GM12878 (cell line): Measurements from ENCODE around the gene FAM167B. TPM values are rescaled to one million over a fixed set of nuclear protein-coding genes. Genes with fewer than 3 reads are reported as not detected.

Experiments
- ATAC-seq: fragments of 200-7000 bp; cut with Tn5 transposase; 3 replicates; pipeline ENCODE4 v1.9.1; 2020; ENCODE audit warnings: mild to moderate bottlenecking, moderate library complexity
- BruUV-seq: library from RNA; stranded (reverse); fragments of 400-500 nt; replicated peaks from 2 replicates; lab custom pipeline; 2021; lab: Mats Ljungman, UMichigan
- CTCF ChIA-PET: fragments of 300-600 bp; sonication (Branson Sonifier 250); formaldehyde crosslinking; extraction: SDS; loops from one replicate; lab custom pipeline; 2021; ENCODE audit warnings: inconsistent platforms; lab: Yijun Ruan, JAX
- POLR2A ChIA-PET: fragments of 350-600 bp; formaldehyde crosslinking; extraction: SDS; loops from one replicate; lab custom pipeline; 2021; ENCODE audit warnings: inconsistent platforms; lab: Charles Lee
- RAD21 ChIA-PET: fragments of 300-600 bp; sonication (Branson Sonifier 250); formaldehyde crosslinking; loops from one replicate; lab custom pipeline; 2023; ENCODE audit warnings: antibody characterized with exemption; ENCODE audit not compliant: unreplicated experiment; lab: Charles Lee
- SMC1A ChIA-PET: fragments of 300-600 bp; sonication (Branson Sonifier 250); formaldehyde crosslinking; loops from one replicate; lab custom pipeline; 2023; ENCODE audit not compliant: unreplicated experiment, uncharacterized antibody; lab: Charles Lee
- DNase-seq: peaks from one replicate; pipeline ENCODE4 v3.0.0-alpha.2; 2011; ENCODE audit warnings: low read depth, low spot score
- FAIRE-seq: peaks from 3 replicates; lab custom pipeline; 2011; peaks lifted over from hg19 to GRCh38; lab: Jason Lieb, UNC
- H2AFZ ChIP-seq: 2 replicates; pipeline ENCODE4 v1.6.0; 2011; ENCODE audit warnings: low read depth, low read length, control low read depth; ENCODE audit not compliant: control insufficient read depth
- H3K27ac ChIP-seq: 2 replicates; pipeline ENCODE4 v1.5.1; 2011; ENCODE audit warnings: control low read depth; ENCODE audit not compliant: control insufficient read depth, insufficient read depth
- H3K27me3 ChIP-seq, 2 experiments: replicated peaks in 1 of 2; 2 replicates each; pipeline versions ENCODE4 v1.6.0 to v1.6.1; 2011; ENCODE audit warnings: low read length in 1 of 2; ENCODE audit not compliant: control insufficient read depth in 2 of 2, insufficient read depth in 2 of 2
- H3K36me3 ChIP-seq, 2 experiments: 2 replicates each; pipeline ENCODE4 v1.5.1; 2011; ENCODE audit warnings: low read length in 1 of 2; ENCODE audit not compliant: control insufficient read depth in 2 of 2, insufficient read depth in 2 of 2
- H3K4me1 ChIP-seq: 2 replicates; pipeline ENCODE4 v1.6.1; 2011; ENCODE audit warnings: mild to moderate bottlenecking, low read length, moderate library complexity, mixed read lengths; ENCODE audit not compliant: control insufficient read depth, insufficient read depth
- H3K4me2 ChIP-seq: 2 replicates; pipeline ENCODE4 v1.6.0; 2011; ENCODE audit warnings: control low read depth; ENCODE audit not compliant: control insufficient read depth, insufficient read depth
- H3K4me3 ChIP-seq: fragments of 200-600 bp; sonication (generic); 2 replicates; pipeline ENCODE4 v1.5.1; 2016
- H3K79me2 ChIP-seq: 2 replicates; pipeline ENCODE4 v1.6.0; 2011; ENCODE audit warnings: low read length; ENCODE audit not compliant: control insufficient read depth, insufficient read depth
- H3K9ac ChIP-seq: 2 replicates; pipeline ENCODE4 v1.8.0; 2011; ENCODE audit warnings: low read length, control low read depth, mixed read lengths; ENCODE audit not compliant: control insufficient read depth, insufficient read depth
- H3K9me3 ChIP-seq: replicated peaks from 3 replicates; pipeline ENCODE4 v1.5.1; 2011; ENCODE audit warnings: mild to moderate bottlenecking, low read length; ENCODE audit not compliant: control insufficient read depth, insufficient read depth
- H4K20me1 ChIP-seq: 2 replicates; pipeline ENCODE4 v1.6.0; 2011; ENCODE audit not compliant: control insufficient read depth, insufficient read depth
- ATF7 ChIP-seq: fragments of 450-650 bp; IDR thresholded peaks from 2 replicates; pipeline ENCODE4 v1.6.1; 2016; ENCODE audit warnings: low read depth, mild to moderate bottlenecking
- BACH1 ChIP-seq: fragments of 450-650 bp; IDR thresholded peaks from 2 replicates; pipeline ENCODE4 v1.6.1; 2017; ENCODE audit warnings: mild to moderate bottlenecking, borderline replicate concordance
- BMI1 ChIP-seq: fragments of 450-650 bp; IDR thresholded peaks from 2 replicates; pipeline ENCODE4 v1.6.1; 2016; ENCODE audit warnings: mild to moderate bottlenecking, moderate library complexity, borderline replicate concordance
- CBX5 ChIP-seq: sonication (generic); IDR thresholded peaks from 2 replicates; pipeline ENCODE4 v1.6.1; 2016; ENCODE audit warnings: low read depth, moderate library complexity, mild to moderate bottlenecking, inconsistent platforms
- CHD1 ChIP-seq: IDR thresholded peaks from 2 replicates; pipeline ENCODE4 v1.6.1; 2012; ENCODE audit warnings: low read depth, low read length, improper control_type of control experiment
- CUX1 ChIP-seq: IDR thresholded peaks from 2 replicates; pipeline ENCODE4 v1.6.1; 2012; ENCODE audit warnings: improper control_type of control experiment, low read depth, low read length; ENCODE audit not compliant: insufficient replicate concordance
- KLF5 ChIP-seq: fragments of 450-650 bp; IDR thresholded peaks from 2 replicates; pipeline ENCODE4 v1.6.1; 2014; ENCODE audit warnings: mild to moderate bottlenecking; ENCODE audit not compliant: partially characterized antibody
- PAX8 ChIP-seq: fragments of 450-650 bp; IDR thresholded peaks from 2 replicates; pipeline ENCODE4 v1.6.1; 2017; ENCODE audit warnings: mild to moderate bottlenecking, moderate library complexity
- RBBP5 ChIP-seq: fragments of 200-600 bp; sonication (generic); conservative IDR thresholded peaks from 2 replicates; pipeline ENCODE4 v1.6.1; 2016
- SKIL ChIP-seq: fragments of 450-650 bp; IDR thresholded peaks from 2 replicates; pipeline ENCODE4 v1.6.1; 2017; ENCODE audit warnings: mild to moderate bottlenecking, low read depth, inconsistent platforms; ENCODE audit not compliant: poor library complexity, severe bottlenecking
- STAT1 ChIP-seq: fragments of 450-650 bp; conservative IDR thresholded peaks from 2 replicates; pipeline ENCODE4 v1.6.1; 2014; ENCODE audit warnings: antibody characterized with exemption, mild to moderate bottlenecking
- ZNF217 ChIP-seq: fragments of 450-650 bp; IDR thresholded peaks from 2 replicates; pipeline ENCODE4 v1.6.1; 2017; ENCODE audit warnings: antibody characterized with exemption, mild to moderate bottlenecking
- WGBS: methylation state at CpG from one replicate; pipeline ENCODE4 v1.1.6; 2016; ENCODE audit warnings: low lambda C conversion rate; ENCODE audit not compliant: insufficient replicate concordance, insufficient coverage; ENCODE audit errors: missing lambda C conversion rate; 5-methylcytosine and 5-hydroxymethylcytosine counted together
- in situ Hi-C: fragments of 300-500 bp; cut with MboI; formaldehyde crosslinking; loops from 9 replicates; pipeline ENCODE4 v1.14.3; 2018; ENCODE audit warnings: mixed read lengths
- intact Hi-C: fragments of 100-400 bp; cut with micrococcal nuclease; formaldehyde crosslinking; loops from one replicate; pipeline ENCODE4 v1.14.2; 2022; ENCODE audit not compliant: unreplicated experiment
- polyA plus RNA-seq, 11 experiments: library from polyadenylated mRNA; depleted of rRNA in 4 of 11; unstranded in 6 of 11; stranded (reverse) in 5 of 11; fragments of >200 nt; fragmentation: Nextera tagmentation in 4 of 11; fragmentation: Illumina TruSeq in 1 of 11; extraction: Ambion mirVana in 4 of 11; extraction: Trizol in 1 of 11; gene quantifications; 1 replicate in 1 of 11; 2 replicates in 10 of 11; pipeline versions ENCODE4 v1.2.1 to v1.2.3, GENCODE V29; 2011 to 2016; ENCODE audit warnings: inconsistent platforms in 2 of 11, missing spikeins in 2 of 11, low read depth in 1 of 11
- total RNA-seq, 4 experiments: library from RNA; depleted of rRNA in 3 of 4; stranded (reverse); fragments of >200 nt in 3 of 4; fragmentation: Illumina TruSeq in 1 of 4; extraction: Trizol in 1 of 4; gene quantifications; 2 replicates each; pipeline versions ENCODE4 v1.2.1 to v1.2.3, GENCODE V29; 2013 to 2021

The FAM167B gene
- total and polyA plus RNA-seq, 10 of the 15 experiments (the other 5 are each of a cell fraction or from before 2014, with no cell fraction given): 0.07 to 1.2 (median 0.36) TPM; not detected in 2

- ChIA-PET CTCF (interaction anchor here (1.3 to 3.7 kb wide), 4 partner anchors 16 to 117 kb away, joined by 3 to 27 read pairs (median 7); no protein-coding TSS in a partner anchor), SMC1A (interaction anchor here (1.0 to 2.4 kb wide), 4 partner anchors 11 to 92 kb away, joined by 3 to 26 read pairs (median 5); partner anchors contain the start of genes KPNA6 and TXLNA), POLR2A (interaction anchor here (0.7 to 2.8 kb wide), 9 partner anchors 11 to 195 kb away, joined by 3 to 25 read pairs (median 8); partner anchors contain the start of genes HDAC1, KPNA6 and TXLNA), RAD21 (interaction anchor here (1.0 to 4.2 kb wide), 3 partner anchors 11 to 127 kb away, joined by 3 to 22 read pairs (median 7); partner anchors contain the start of genes TMEM39B and TXLNA)
- Histone ChIP-seq H3K9ac (no peak overlapping the region), H3K27me3 (no peaks in the 10 kb centered on the region), H3K27ac (peak overlapping the region; percentile 89), H3K9me3 (no peaks in the 10 kb centered on the region), H2AFZ (no peak overlapping the region), H3K36me3 (peaks cover 21 to 22% of the 10 kb centered on the region in 2 experiments), H3K4me2 (peak overlapping the region; percentile 88), H3K79me2 (peaks cover 19% of the 10 kb centered on the region), H4K20me1 (no peaks in the 10 kb centered on the region), H3K4me3 (peak overlapping the region; percentile 90; the same call in 1 of the 2 replicates), H3K4me1 (peaks cover 21% of the 10 kb centered on the region)
- TF ChIP-seq ATF7: no peak
- TF ChIP-seq BACH1: no peak
- no peak for TF ChIP-seq PAX8
- TF ChIP-seq CBX5: no peak
- no peak for TF ChIP-seq STAT1
- no peak for TF ChIP-seq BMI1
- TF ChIP-seq ZNF217: no peak
- TF ChIP-seq RBBP5: no peak
- no peak for TF ChIP-seq CUX1
- TF ChIP-seq CHD1: no peak
- TF ChIP-seq KLF5: no peak
- no peak for TF ChIP-seq SKIL
- BruUV-seq: TSS peak; percentile 31
- ATAC-seq: no peak
- 92% methylated on average over 6 of the region's 6 CpGs for WGBS
- DNase-seq: no peak
- intact Hi-C loops: loop anchor here (2.0 to 5.0 kb wide), 3 partner anchors 19 to 213 kb away; no protein-coding TSS in a partner anchor
- no peak for FAIRE-seq
- in situ Hi-C loops: no loop called here
Measured at GRCh38 chr1:32199717-32200072, 47.3 kb upstream of the FAM167B start.
